K562 (cell line): ENCODE data around the gene DSC1. TPM values are rescaled to one million over a fixed set of nuclear protein-coding genes. Genes with fewer than 3 reads are reported as not detected.

Source experiments
- C11orf30 ChIP-seq: fragments of 450-650 bp; IDR thresholded peaks from 2 replicates; pipeline ENCODE4 v1.6.1; 2016; ENCODE audit warnings: low read depth, mild to moderate bottlenecking
- COPS2 ChIP-seq: fragments of 450-650 bp; conservative IDR thresholded peaks from 2 replicates; pipeline ENCODE4 v1.6.1; 2016; ENCODE audit warnings: mild to moderate bottlenecking, moderate library complexity
- DEAF1 ChIP-seq: fragments of 450-650 bp; formaldehyde crosslinking; IDR thresholded peaks from 2 replicates; pipeline ENCODE4 v1.4.0; 2020; ENCODE audit warnings: mild to moderate bottlenecking, moderate library complexity
- PHB ChIP-seq: fragments of 250-450 bp; sonication (Bioruptor Pico); IDR thresholded peaks from 2 replicates; pipeline ENCODE4 v1.5.0; 2021
- POLR2G ChIP-seq: fragments of 200-400 bp; formaldehyde crosslinking; IDR thresholded peaks from 2 replicates; pipeline ENCODE4 v1.6.1; 2017; ENCODE audit warnings: low read depth, mild to moderate bottlenecking, antibody characterized with exemption, low read length, moderate library complexity
- RBM17 ChIP-seq: fragments of 200-400 bp; formaldehyde crosslinking; IDR thresholded peaks from 2 replicates; pipeline ENCODE4 v1.6.1; 2017; ENCODE audit warnings: low read depth, mild to moderate bottlenecking, low read length, borderline replicate concordance
- RBM39 ChIP-seq: fragments of 200-400 bp; formaldehyde crosslinking; optimal IDR thresholded peaks from 2 replicates; pipeline ENCODE3; 2018; ENCODE audit warnings: low read depth, low read length
- RCOR1 ChIP-seq, 2 experiments: IDR thresholded peaks; 2 replicates each; pipeline ENCODE4 v1.6.1; 2012; ENCODE audit warnings: low read depth in 2 of 2, low read length in 2 of 2, borderline replicate concordance in 1 of 2, improper control_type of control experiment in 1 of 2
- SAFB2 ChIP-seq: fragments of 200-400 bp; formaldehyde crosslinking; IDR thresholded peaks from 2 replicates; pipeline ENCODE4 v1.6.1; 2018; ENCODE audit warnings: borderline replicate concordance, low read length, low read depth, moderate library complexity; ENCODE audit not compliant: severe bottlenecking
- SUPT5H ChIP-seq: fragments of 450-650 bp; IDR thresholded peaks from 2 replicates; pipeline ENCODE4 v1.6.1; 2016
- TCF15 ChIP-seq: fragments of 250-450 bp; sonication (Bioruptor Pico); IDR thresholded peaks from 2 replicates; pipeline ENCODE4 v1.8.0; 2022; ENCODE audit warnings: moderate library complexity, mild to moderate bottlenecking, inconsistent platforms
- ZBTB49 ChIP-seq: sonication (generic); formaldehyde crosslinking; IDR thresholded peaks from 2 replicates; pipeline ENCODE4 v1.8.0; 2022; ENCODE audit warnings: missing genetic modification reagents, mild to moderate bottlenecking, borderline replicate concordance
- ZNF217 ChIP-seq: sonication (generic); formaldehyde crosslinking; IDR thresholded peaks from 2 replicates; pipeline ENCODE4 v1.8.0; 2022; ENCODE audit warnings: mild to moderate bottlenecking, missing genetic modification reagents
- ZNF639 ChIP-seq, 2 experiments: fragments of 200-800 bp in 1 of 2; sonication (Bioruptor generic) in 1 of 2; sonication (generic) in 1 of 2; formaldehyde crosslinking in 1 of 2; IDR thresholded peaks in 1 of 2; conservative IDR thresholded peaks in 1 of 2; 2 replicates each; pipeline versions ENCODE4 v1.5.0 to v1.6.1; 2016 to 2020; ENCODE audit warnings: missing compliant biosample characterization in 1 of 2, missing genetic modification characterization in 1 of 2, missing genetic modification reagents in 1 of 2
- polyA plus RNA-seq, 8 experiments: library from polyadenylated mRNA; depleted of rRNA in 4 of 8; stranded (reverse) in 5 of 8; unstranded in 3 of 8; fragments of >200 nt; fragmentation: Nextera tagmentation in 2 of 8; fragmentation: Illumina TruSeq in 1 of 8; extraction: Ambion mirVana in 2 of 8; extraction: Trizol in 1 of 8; gene quantifications; 2 replicates each; pipeline versions ENCODE4 v1.2.1 to v1.2.3, GENCODE V29; 2011 to 2014; ENCODE audit warnings: inconsistent platforms in 1 of 8, missing spikeins in 1 of 8
- total RNA-seq, 7 experiments: library from RNA; depleted of rRNA in 6 of 7; stranded (reverse); fragments of >200 nt in 6 of 7; fragmentation: Illumina TruSeq in 2 of 7; extraction: Trizol in 2 of 7; gene quantifications; 2 replicates each; pipeline versions ENCODE4 v1.2.1 to v1.2.3, GENCODE V29; 2011 to 2021; ENCODE audit warnings: low replicate concordance in 1 of 7
- TF ChIP-seq, protein P1 (sequence below): sonication (generic); formaldehyde crosslinking; IDR thresholded peaks from 2 replicates; pipeline ENCODE4 v1.8.0; 2022; ENCODE audit warnings: mild to moderate bottlenecking, missing genetic modification reagents

The DSC1 gene
- total and polyA plus RNA-seq, 9 of the 15 experiments (the other 6 are each of a cell fraction or from before 2014, with no cell fraction given), result 0.04 to 0.07 (median 0.05) TPM; not detected in 4

- no peak for TF ChIP-seq RBM39
- no peak for TF ChIP-seq SUPT5H
- no peak for TF ChIP-seq ZBTB49 (CRISPR knock-in tag)
- no peak for TF ChIP-seq ZNF217 (CRISPR knock-in tag)
- TF ChIP-seq, protein P1, sequence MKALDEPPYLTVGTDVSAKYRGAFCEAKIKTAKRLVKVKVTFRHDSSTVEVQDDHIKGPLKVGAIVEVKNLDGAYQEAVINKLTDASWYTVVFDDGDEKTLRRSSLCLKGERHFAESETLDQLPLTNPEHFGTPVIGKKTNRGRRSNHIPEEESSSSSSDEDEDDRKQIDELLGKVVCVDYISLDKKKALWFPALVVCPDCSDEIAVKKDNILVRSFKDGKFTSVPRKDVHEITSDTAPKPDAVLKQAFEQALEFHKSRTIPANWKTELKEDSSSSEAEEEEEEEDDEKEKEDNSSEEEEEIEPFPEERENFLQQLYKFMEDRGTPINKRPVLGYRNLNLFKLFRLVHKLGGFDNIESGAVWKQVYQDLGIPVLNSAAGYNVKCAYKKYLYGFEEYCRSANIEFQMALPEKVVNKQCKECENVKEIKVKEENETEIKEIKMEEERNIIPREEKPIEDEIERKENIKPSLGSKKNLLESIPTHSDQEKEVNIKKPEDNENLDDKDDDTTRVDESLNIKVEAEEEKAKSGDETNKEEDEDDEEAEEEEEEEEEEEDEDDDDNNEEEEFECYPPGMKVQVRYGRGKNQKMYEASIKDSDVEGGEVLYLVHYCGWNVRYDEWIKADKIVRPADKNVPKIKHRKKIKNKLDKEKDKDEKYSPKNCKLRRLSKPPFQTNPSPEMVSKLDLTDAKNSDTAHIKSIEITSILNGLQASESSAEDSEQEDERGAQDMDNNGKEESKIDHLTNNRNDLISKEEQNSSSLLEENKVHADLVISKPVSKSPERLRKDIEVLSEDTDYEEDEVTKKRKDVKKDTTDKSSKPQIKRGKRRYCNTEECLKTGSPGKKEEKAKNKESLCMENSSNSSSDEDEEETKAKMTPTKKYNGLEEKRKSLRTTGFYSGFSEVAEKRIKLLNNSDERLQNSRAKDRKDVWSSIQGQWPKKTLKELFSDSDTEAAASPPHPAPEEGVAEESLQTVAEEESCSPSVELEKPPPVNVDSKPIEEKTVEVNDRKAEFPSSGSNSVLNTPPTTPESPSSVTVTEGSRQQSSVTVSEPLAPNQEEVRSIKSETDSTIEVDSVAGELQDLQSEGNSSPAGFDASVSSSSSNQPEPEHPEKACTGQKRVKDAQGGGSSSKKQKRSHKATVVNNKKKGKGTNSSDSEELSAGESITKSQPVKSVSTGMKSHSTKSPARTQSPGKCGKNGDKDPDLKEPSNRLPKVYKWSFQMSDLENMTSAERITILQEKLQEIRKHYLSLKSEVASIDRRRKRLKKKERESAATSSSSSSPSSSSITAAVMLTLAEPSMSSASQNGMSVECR, result no peak
- TF ChIP-seq TCF15 (CRISPR knock-in tag), result no peak
- no peak for TF ChIP-seq RBM17
- peak in 1 of 2 experiments; percentile 54; a peak in 1 of 4 replicates for TF ChIP-seq RCOR1 (IDR thresholded peaks at IDR 0.05; ENCODE audit: borderline replicate concordance in 1 of 2, low read depth in 2 of 2, low read length in 2 of 2)
- TF ChIP-seq SAFB2, result no peak
- no peak for TF ChIP-seq ZNF639 (CRISPR knock-in tag; conservative IDR thresholded peaks at IDR 0.05 in 1 of 2, IDR thresholded peaks at IDR 0.05 in 1 of 2)
- no peak for TF ChIP-seq DEAF1 (CRISPR knock-in tag)
- no peak for TF ChIP-seq C11orf30
- no peak for TF ChIP-seq COPS2
- no peak for TF ChIP-seq POLR2G
- TF ChIP-seq PHB (CRISPR knock-in tag), result no peak
Observed at GRCh38 chr18:31129398-31130115, 33.1 kb downstream of the DSC1 start (continued).
